WTC11 (cell line): ENCODE data around the gene ZNF407.

Source experiments
- AFF4 ChIP-seq: sonication (generic); formaldehyde crosslinking; IDR thresholded peaks from 2 replicates; pipeline ENCODE4 v1.8.1; 2023; ENCODE audit warnings: mild to moderate bottlenecking, missing genetic modification reagents, borderline replicate concordance
- ATF2 ChIP-seq: sonication (generic); formaldehyde crosslinking; IDR thresholded peaks from 2 replicates; pipeline ENCODE4 v1.8.1; 2022; ENCODE audit warnings: low read depth, missing genetic modification reagents, borderline replicate concordance
- CREB1 ChIP-seq: sonication (generic); formaldehyde crosslinking; IDR thresholded peaks from 2 replicates; pipeline ENCODE4 v1.8.0; 2023; ENCODE audit warnings: mild to moderate bottlenecking, missing genetic modification reagents
- CTCF ChIP-seq: fragments of 200-600 bp; IDR thresholded peaks from 2 replicates; pipeline ENCODE4 v1.8.0; 2022; ENCODE audit warnings: antibody characterized with exemption
- E2F5 ChIP-seq: sonication (generic); formaldehyde crosslinking; IDR thresholded peaks from 2 replicates; pipeline ENCODE4 v1.8.1; 2022; ENCODE audit warnings: mild to moderate bottlenecking, moderate library complexity, missing genetic modification reagents
- JUN ChIP-seq: sonication (generic); formaldehyde crosslinking; IDR thresholded peaks from 2 replicates; pipeline ENCODE4 v1.8.0; 2023; ENCODE audit warnings: mild to moderate bottlenecking, missing genetic modification reagents
- MYBL2 ChIP-seq: sonication (generic); formaldehyde crosslinking; IDR thresholded peaks from 2 replicates; pipeline ENCODE4 v1.8.1; 2023; ENCODE audit warnings: mild to moderate bottlenecking, moderate library complexity, missing genetic modification reagents
- NFE2L1 ChIP-seq: sonication (generic); formaldehyde crosslinking; IDR thresholded peaks from 2 replicates; pipeline ENCODE4 v1.8.1; 2023; ENCODE audit warnings: missing genetic modification reagents
- PRDM15 ChIP-seq: sonication (generic); formaldehyde crosslinking; IDR thresholded peaks from 2 replicates; pipeline ENCODE4 v1.8.0; 2022; ENCODE audit warnings: missing genetic modification reagents
- USF1 ChIP-seq: sonication (generic); formaldehyde crosslinking; IDR thresholded peaks from 2 replicates; pipeline ENCODE4 v1.8.0; 2022; ENCODE audit warnings: mild to moderate bottlenecking, missing genetic modification reagents
- USF2 ChIP-seq: sonication (generic); formaldehyde crosslinking; IDR thresholded peaks from 2 replicates; pipeline ENCODE4 v1.8.1; 2023; ENCODE audit warnings: mild to moderate bottlenecking, missing genetic modification reagents, moderate library complexity
- ZBTB43 ChIP-seq: sonication (generic); formaldehyde crosslinking; IDR thresholded peaks from 2 replicates; pipeline ENCODE4 v1.8.1; 2023; ENCODE audit warnings: mild to moderate bottlenecking, missing genetic modification reagents
- ZNF512 ChIP-seq: sonication (generic); formaldehyde crosslinking; IDR thresholded peaks from 2 replicates; pipeline ENCODE4 v1.8.1; 2022; ENCODE audit warnings: missing genetic modification reagents, borderline replicate concordance

GRCh38 chr18:74936343-74936742, 338.7 kb downstream of the ZNF407 start:
- TF ChIP-seq AFF4 (CRISPR knock-in tag) (no peak), USF1 (CRISPR knock-in tag) (no peak), E2F5 (CRISPR knock-in tag) (no peak), ZBTB43 (CRISPR knock-in tag) (no peak), CTCF (no peak), USF2 (CRISPR knock-in tag) (no peak), MYBL2 (CRISPR knock-in tag) (no peak), ATF2 (no peak), PRDM15 (CRISPR knock-in tag) (no peak), ZNF512 (CRISPR knock-in tag) (no peak), JUN (CRISPR knock-in tag) (no peak), NFE2L1 (no peak), CREB1 (CRISPR knock-in tag) (no peak)
